ENCODE data around the gene FASN.

FASN gene

GRCh38 chr17:82056729-82057621, 41.1 kb downstream of the FASN start:
- no peak for DNase-seq (ENCODE audit: low spot score in 2 of 2)
- H3K36me3 Mint-ChIP-seq (ENCODE audit: insufficient read depth), result peaks cover 13% of the 10 kb centered on the region
- no peak overlapping the region for H3K4me3 Mint-ChIP-seq
- no peak overlapping the region for H3K27ac Mint-ChIP-seq (ENCODE audit: low read depth)
- no peaks in the 10 kb centered on the region for H3K9me3 Mint-ChIP-seq
- no peaks in the 10 kb centered on the region for H3K27me3 Mint-ChIP-seq
- H3K4me1 Mint-ChIP-seq, result no peaks in the 10 kb centered on the region
- ATAC-seq (replicated peaks; ENCODE audit: extremely low read depth, poor library complexity, severe bottlenecking), result no peak

GRCh38 chr17:82055965-82056728, 41.9 kb downstream of the FASN start:
- H3K9me3 Mint-ChIP-seq, result no peaks in the 10 kb centered on the region
- H3K27me3 Mint-ChIP-seq, result no peaks in the 10 kb centered on the region
- ATAC-seq (replicated peaks; ENCODE audit: extremely low read depth, poor library complexity, severe bottlenecking), result no peak
- no peaks in the 10 kb centered on the region for H3K4me1 Mint-ChIP-seq
- H3K36me3 Mint-ChIP-seq (ENCODE audit: insufficient read depth), result peaks cover 13% of the 10 kb centered on the region
- no peak overlapping the region for H3K4me3 Mint-ChIP-seq
- no peak overlapping the region for H3K27ac Mint-ChIP-seq (ENCODE audit: low read depth)
- no peak for DNase-seq (ENCODE audit: low spot score in 2 of 2)

DNA sequence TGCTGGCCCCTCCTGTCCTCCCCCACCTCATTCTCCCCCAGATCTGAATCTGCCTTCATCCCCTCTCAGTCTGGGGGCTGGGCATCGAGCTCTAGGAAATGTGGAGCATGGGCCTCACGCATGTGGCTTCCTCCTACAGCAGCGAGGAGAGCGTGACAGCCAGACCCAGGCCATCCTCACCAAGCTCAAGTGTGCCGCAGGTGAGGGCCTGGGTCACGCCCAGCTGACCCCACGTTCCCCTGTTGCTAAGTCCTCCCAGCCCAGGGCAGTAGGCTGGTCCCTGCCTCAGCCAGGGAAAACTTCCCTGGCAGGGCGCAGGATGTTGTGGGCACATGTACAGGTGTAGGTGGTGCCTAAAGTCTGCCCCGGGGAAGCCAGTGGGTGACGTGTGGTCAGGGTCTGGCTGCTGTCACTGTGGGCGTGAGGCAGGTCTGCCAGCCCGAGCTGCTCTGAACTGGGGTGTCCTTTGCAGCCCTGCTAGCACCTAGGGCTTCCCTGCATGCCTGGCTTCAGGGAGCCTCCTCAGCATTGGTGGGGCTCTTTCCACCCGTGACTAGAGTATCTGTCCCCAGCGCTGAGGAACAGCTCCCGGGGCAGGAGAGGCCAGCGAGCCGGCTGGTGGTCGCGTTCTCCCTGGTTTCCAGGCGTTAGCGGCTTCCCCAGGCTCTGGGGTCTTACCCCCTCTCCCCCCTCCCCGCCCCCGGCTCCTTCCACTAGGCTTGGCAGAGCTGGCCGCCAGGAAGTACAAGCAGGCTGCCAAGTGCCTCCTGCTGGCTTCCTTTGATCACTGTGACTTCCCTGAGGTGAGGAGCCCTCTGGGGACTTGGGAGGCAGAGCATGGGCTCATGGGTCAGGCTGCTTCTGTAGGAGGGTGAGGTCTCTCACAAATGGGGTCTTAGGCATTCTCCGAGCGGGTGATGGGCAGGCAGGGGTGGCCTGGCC, 42.7 kb downstream of the FASN start:
- ATAC-seq (replicated peaks; ENCODE audit: extremely low read depth, poor library complexity, severe bottlenecking) (no peak), DNase-seq (ENCODE audit: low spot score in 2 of 2) (no peak)
- H3K27ac Mint-ChIP-seq (ENCODE audit: low read depth), result no peak overlapping the region
- no peaks in the 10 kb centered on the region for H3K27me3 Mint-ChIP-seq
- peaks cover 13% of the 10 kb centered on the region for H3K36me3 Mint-ChIP-seq (ENCODE audit: insufficient read depth)
- H3K9me3 Mint-ChIP-seq, result no peaks in the 10 kb centered on the region
- peaks cover 5% of the 10 kb centered on the region for H3K4me1 Mint-ChIP-seq
- H3K4me3 Mint-ChIP-seq, result no peak overlapping the region

DNA sequence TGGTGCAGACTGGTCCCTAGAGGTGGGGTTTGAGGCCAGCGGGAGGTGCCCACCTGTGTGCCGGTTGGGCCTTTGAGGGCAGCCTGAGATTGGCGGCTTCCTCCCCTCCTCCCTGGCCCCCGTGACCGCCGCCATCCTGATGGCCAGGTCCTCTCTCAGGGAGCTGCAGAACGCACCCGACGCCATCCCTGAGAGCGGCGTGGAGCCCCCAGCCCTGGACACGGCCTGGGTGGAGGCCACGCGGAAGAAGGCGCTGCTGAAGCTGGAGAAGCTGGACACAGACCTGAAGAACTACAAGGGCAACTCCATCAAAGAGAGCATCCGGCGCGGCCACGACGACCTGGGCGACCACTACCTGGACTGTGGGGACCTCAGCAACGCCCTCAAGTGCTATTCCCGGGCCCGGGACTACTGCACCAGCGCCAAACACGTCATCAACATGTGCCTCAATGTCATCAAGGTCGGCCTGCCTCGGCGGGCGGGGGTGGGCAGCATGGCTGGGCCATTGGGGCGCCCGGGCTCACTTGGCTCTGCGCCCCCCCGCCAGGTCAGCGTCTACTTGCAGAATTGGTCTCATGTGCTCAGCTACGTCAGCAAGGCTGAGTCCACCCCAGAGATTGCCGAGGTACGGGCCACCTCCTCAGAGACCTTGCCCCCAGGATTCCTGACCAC, 43.5 kb downstream of the FASN start:
- Mint-ChIP-seq H3K4me1 (peaks cover 5% of the 10 kb centered on the region), H3K36me3 (ENCODE audit: insufficient read depth) (peaks cover 13% of the 10 kb centered on the region), H3K27me3 (no peaks in the 10 kb centered on the region), H3K4me3 (peak overlapping the region; percentile 78), H3K27ac (ENCODE audit: low read depth) (no peak overlapping the region), H3K9me3 (no peaks in the 10 kb centered on the region)
- ATAC-seq (replicated peaks; ENCODE audit: extremely low read depth, poor library complexity, severe bottlenecking) (no peak), DNase-seq (ENCODE audit: low spot score in 2 of 2) (no peak)

DNA sequence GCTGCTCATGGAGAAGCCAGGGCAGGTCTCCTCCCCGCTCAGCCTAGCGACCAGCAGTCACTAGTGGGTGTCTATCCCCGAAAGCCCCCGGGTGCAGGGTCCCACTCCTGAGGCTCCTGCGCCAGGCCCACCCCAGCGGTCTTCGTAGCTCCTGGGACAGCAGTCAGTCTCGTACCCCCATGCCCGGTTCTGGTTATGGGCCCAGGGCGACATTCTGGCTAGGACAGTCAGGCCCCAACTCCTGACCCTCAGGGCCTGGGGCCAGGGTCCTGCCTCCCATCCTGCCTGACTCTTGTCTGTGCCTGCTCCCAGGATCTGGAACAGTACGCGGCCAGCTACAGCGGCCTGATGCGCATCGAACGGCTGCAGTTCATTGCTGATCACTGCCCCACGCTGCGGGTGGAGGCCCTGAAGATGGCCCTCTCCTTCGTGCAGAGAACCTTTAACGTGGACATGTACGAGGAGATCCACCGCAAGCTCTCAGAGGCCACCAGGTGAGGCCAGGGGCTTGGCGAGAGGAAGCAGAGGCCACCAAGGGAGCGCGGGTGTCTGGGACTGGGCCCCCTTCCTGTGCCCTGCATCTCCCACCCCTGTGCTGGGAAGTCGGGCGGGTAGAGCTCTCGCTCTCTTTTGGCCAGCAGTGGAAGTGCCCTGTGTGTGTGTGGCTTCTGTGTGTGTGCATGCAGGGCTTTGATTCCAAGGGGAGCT, 44.3 kb downstream of the FASN start:
- no peaks in the 10 kb centered on the region for H3K9me3 Mint-ChIP-seq
- H3K4me3 Mint-ChIP-seq, result peak overlapping the region; percentile 78
- H3K36me3 Mint-ChIP-seq (ENCODE audit: insufficient read depth), result peaks cover 12% of the 10 kb centered on the region
- H3K4me1 Mint-ChIP-seq, result peaks cover 5% of the 10 kb centered on the region
- no peaks in the 10 kb centered on the region for H3K27me3 Mint-ChIP-seq
- DNase-seq (ENCODE audit: low spot score in 2 of 2) (no peak), ATAC-seq (replicated peaks; ENCODE audit: extremely low read depth, poor library complexity, severe bottlenecking) (no peak)
- H3K27ac Mint-ChIP-seq (ENCODE audit: low read depth), result no peak overlapping the region

- Mint-ChIP-seq H3K27ac (ENCODE audit: low read depth) (no peak overlapping the region), H3K27me3 (no peaks in the 10 kb centered on the region), H3K9me3 (no peaks in the 10 kb centered on the region), H3K36me3 (ENCODE audit: insufficient read depth) (peaks cover 10% of the 10 kb centered on the region), H3K4me1 (peaks cover 5% of the 10 kb centered on the region), H3K4me3 (peak overlapping the region; percentile 78)
- DNase-seq (ENCODE audit: low spot score in 2 of 2), result no peak
- no peak for ATAC-seq (replicated peaks; ENCODE audit: extremely low read depth, poor library complexity, severe bottlenecking)
Measured at GRCh38 chr17:82053130-82053529, 44.9 kb downstream of the FASN start.

DNA sequence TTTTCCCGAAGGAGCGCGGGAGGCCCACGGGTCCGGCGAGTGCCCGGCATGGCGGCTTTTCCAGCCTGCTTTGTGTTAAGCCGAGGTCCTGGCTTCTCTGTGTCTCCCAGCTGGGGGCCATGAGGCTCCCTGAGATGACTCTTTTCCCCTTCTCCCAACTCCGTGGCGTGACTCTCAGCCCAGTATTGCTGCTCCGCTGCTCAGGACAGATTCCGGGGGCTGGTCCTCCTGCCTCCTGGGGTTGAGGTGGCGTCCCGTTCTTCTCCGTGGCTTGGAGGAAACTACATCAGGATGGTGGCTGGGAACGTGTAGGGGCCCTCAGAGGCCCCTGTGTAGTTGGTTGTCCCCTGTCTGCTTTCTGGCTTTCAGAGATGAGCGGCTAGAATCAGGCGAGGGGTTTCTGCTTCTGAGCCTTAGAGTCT, 45.4 kb downstream of the FASN start:
- Mint-ChIP-seq H3K27ac (ENCODE audit: low read depth) (no peak overlapping the region), H3K4me3 (peak overlapping the region; percentile 78), H3K9me3 (no peaks in the 10 kb centered on the region), H3K36me3 (ENCODE audit: insufficient read depth) (peaks cover 8% of the 10 kb centered on the region), H3K4me1 (peaks cover 5% of the 10 kb centered on the region), H3K27me3 (no peaks in the 10 kb centered on the region)
- DNase-seq (ENCODE audit: low spot score in 2 of 2) (no peak), ATAC-seq (replicated peaks; ENCODE audit: extremely low read depth, poor library complexity, severe bottlenecking) (no peak)

- DNase-seq (ENCODE audit: low spot score in 2 of 2) (peak; percentile 55), ATAC-seq (replicated peaks; ENCODE audit: extremely low read depth, poor library complexity, severe bottlenecking) (peak; percentile 87)
- Mint-ChIP-seq H3K27ac (ENCODE audit: low read depth) (peak within 1 kb of the TSS; percentile 51), H3K36me3 (ENCODE audit: insufficient read depth) (peaks cover 8% of the 10 kb centered on the region), H3K9me3 (no peaks in the 10 kb centered on the region), H3K4me3 (peak within 1 kb of the TSS; percentile 86), H3K27me3 (no peaks in the 10 kb centered on the region), H3K4me1 (peaks cover 5% of the 10 kb centered on the region)
Measured at GRCh38 chr17:82051776-82052637, 46.0 kb downstream of the FASN start, which contains the start of the genes GPS1 and RFNG. TSS of gene GPS1 (plus strand) at chr17:82051898. CDS start at chr17:82051932, 34 bp downstream. TSS of gene RFNG (minus strand) at chr17:82051811. CDS start at chr17:82051766, 45 bp downstream.

GRCh38 chr17:82050761-82051641, 47.0 kb downstream of the FASN start:
- ATAC-seq (replicated peaks; ENCODE audit: extremely low read depth, poor library complexity, severe bottlenecking), result peak; percentile 8

GRCh38 chr17:82050152-82050760, 47.8 kb downstream of the FASN start:
- Mint-ChIP-seq H3K36me3 (ENCODE audit: insufficient read depth) (peaks cover 3% of the 10 kb centered on the region), H3K9me3 (no peaks in the 10 kb centered on the region), H3K4me1 (peaks cover 5% of the 10 kb centered on the region), H3K4me3 (peak overlapping the region; percentile 86), H3K27ac (ENCODE audit: low read depth) (peak overlapping the region; percentile 51), H3K27me3 (no peaks in the 10 kb centered on the region)
- ATAC-seq (replicated peaks; ENCODE audit: extremely low read depth, poor library complexity, severe bottlenecking), result no peak
- no peak for DNase-seq (ENCODE audit: low spot score in 2 of 2)

More at GRCh38 chr17:82050761-82051641, 47.0 kb downstream of the FASN start:
- Mint-ChIP-seq H3K27me3 (no peaks in the 10 kb centered on the region), H3K27ac (ENCODE audit: low read depth) (peak overlapping the region; percentile 51), H3K9me3 (no peaks in the 10 kb centered on the region), H3K4me3 (peak overlapping the region; percentile 86), H3K36me3 (ENCODE audit: insufficient read depth) (peaks cover 5% of the 10 kb centered on the region), H3K4me1 (peaks cover 5% of the 10 kb centered on the region)
- DNase-seq (ENCODE audit: low spot score in 2 of 2), result no peak

Measured in central memory CD8-positive, alpha-beta T cell (primary cell).